GM21390 (cell line): Measurements from ENCODE around the gene DOK6.
"Not testable (repeated sequence)": the region's sequence is repeated elsewhere in the genome, so short reads cannot be mapped to it uniquely, and the experiment has no call there.

Experiments used
- ATAC-seq: cut with Tn5 transposase; IDR thresholded peaks from one replicate; pipeline ENCODE4 v1.9.1; 2021; ENCODE audit not compliant: unreplicated experiment

Gene DOK6

DNA sequence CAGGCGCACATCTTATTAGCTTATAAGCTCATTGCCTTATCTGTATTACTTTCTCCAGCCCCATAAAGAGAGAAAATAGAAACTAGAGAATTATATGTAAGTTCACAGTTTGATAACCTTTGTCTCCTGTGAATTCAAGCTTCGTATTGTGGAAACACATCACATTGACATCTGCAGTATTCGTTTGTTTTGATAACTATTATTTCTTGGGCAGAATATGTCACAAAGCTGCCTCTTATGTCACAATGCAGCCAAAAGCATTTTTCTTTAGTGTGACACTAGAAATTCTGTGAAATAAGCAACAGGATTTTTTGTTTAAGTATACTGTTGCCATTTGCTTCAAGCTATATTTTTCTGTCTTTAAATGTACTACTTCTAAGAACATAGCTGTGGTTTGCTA is 221.5 kb downstream of the DOK6 start:
- ATAC-seq, result no peak

DNA sequence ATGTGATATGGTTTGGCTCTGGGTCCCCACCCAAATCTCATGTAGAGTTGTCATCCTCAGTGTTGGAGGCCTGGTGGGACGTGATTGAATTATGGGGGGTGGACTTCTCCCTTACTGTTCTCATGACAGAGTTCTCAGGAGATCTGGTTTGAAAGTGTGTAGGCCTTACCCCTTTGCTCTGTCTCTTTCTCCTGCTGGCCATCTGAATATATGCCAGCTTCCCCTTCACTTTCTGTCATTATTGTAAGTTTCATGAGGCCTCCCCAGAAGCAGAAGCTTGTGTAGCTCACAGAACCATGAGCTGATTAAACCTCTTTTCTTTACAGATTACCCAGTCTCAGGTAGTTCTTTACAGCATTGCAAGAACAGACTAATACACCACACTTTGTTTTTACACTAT is 222.3 kb downstream of the DOK6 start:
- ATAC-seq, result no peak

DNA sequence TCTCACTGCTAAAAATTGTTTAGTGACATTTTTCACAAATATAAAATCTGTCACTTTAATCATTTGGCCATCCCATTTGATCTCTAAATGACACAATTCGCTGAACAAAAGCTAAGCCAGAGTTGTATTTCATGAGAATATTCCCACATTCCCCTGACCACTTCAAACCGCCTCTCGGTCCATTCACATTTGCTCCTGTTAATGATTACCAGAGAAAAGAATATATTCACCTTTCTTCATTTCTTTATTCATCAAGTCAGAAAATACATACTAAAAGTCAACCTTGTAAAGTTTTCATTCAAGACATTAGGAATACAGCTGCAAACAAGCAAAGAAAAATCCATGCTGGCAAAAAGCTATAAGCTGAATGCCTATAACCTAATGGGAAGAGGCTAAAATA is 225.5 kb downstream of the DOK6 start:
- ATAC-seq, result no peak

DNA sequence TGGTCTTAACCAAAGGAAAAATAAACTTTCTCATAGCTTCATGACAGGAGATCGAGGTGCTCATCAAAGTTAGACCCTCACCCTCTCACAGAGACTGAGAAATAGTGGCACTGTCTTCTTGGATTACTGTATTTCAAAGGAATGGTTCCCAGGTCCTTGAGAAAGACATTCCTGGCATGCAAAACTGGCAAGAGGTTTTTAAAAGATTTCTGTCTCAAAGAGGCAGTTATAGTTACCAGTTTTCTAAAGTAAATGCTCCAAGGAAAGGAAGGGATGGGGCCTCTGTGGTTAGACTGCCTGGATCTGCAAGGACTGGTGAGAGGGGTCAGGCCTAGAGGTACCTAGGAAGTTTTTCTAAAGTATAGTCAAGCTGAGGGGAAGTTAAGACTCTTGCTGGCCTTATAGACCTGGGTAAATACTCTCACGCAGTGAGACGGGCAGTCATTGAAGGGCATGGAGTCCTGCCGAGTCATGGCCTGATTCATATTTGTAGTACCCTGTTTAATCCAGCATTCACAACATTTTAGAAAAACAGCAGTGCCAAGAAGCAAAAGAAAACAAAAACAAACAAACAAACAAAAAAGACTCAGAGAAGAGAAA is 226.1 kb downstream of the DOK6 start:
- ATAC-seq, result no peak

DNA sequence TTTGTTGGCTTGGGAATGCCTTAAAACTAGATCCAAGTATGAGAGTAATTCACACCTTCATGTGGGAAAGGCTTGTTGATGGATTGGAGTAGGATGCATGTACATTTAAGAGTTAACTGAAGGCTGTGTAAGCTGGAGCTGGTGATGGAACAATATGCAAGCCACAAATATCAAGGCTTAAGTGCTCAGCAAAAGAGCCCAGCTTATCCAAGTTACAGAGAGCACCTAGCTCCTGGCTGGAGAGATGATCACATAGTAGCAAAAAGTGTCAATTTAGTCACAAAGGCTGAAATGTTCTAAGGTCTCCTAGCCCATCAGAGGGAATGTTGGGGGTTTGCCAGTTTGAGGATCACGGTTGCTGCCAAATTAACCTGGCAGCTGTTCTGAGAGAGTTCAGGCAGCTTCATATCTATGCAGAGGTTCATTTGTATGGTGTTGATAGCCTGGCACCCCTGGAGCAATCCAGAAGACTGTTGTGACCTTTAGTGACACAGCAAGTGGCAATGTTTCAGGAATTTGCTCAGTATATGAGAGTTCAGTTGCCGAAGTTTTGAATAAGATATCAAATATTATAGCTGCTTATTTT is 228.2 kb downstream of the DOK6 start:
- no peak for ATAC-seq

DNA sequence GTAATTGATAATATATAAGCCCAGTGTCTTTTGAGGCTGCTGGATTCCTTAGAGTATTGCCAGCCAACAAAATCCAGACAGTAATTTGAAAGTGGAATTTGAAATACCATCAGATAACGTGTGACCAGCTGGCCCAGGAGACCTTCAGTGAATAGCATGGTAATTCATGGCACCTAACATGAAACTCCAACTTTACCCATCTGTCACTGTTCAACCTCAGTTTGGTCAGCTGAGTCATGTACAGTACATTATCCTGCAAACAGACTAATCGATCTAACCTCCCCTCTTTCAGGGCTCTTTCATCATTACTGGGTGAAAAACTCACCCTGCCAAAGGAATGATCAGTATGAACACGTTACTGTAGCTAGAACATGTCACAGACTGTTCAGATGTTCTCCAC is 230.6 kb downstream of the DOK6 start:
- no peak for ATAC-seq

DNA sequence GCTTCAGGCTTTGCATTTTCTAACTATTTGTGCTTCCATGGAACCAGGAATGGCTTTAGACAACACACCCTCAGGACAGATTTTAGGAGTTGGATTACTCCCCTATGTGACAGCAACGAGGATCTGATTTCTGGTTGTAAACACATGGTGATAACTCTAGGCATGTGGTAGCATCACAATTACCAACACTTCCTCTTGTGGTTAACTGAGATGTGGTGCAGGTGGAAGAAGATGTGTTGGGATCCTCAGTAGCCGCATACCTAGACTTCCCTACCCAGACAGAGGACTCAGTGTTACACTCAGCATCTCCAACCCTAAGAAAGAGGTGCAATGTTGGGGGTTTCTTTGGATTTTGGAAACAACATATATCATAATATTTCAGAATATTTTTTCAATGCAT is 234.8 kb downstream of the DOK6 start:
- no peak for ATAC-seq

DNA sequence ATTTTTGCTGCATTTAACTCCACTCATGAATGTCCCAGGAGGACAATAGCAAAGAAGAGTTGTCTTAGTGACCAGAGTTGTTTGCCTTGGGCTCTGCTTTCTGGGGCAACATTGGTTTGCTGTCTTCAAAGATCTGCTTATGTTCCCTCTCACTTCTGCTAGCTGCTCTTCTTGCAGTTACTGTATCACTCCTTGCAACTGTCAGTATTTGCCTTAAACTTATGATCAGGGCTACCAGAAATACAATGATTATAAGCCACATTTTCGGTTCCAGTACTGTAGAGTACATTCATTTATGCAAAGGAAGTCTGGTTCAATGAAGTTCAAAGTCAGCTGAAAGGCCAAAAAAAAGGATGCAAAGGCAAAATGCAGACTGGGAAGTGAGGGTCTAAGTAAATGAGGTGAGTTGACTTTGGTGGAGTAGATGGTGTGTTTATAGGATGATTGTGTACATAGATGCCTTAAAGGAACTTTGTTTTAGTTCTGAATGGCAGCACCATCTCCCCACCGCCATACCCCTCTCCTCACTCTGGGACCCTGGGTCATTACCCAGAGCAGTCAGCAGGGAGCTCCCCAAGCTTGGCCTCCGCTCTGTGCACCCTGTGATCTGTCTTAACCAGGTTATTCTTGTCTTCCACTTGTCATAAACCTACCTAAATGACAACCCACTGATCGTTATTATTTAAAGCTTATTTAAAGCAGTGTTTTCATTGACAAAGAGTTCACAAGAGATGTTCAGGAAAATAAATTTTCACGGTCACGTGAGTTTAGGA is 236.0 kb downstream of the DOK6 start:
- ATAC-seq, result peak; percentile 55

DNA sequence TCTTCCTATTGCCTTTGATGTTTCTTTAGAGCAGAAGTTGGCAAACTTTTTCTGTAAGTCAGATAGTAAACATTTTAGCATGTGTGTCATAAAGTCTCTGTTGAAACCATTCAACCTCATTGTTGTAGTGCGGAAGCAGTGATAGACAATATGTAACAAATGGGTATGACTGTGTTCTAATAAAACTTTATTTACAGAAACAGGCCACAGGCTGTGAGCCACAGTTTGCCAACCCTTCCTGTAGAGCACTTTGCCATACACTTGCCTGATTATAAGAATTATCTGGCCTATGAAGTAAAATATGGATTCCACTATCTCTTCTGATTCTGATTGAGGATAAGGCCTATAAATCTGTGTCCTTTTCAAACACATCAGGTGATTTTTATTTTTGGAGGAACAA is 237.4 kb downstream of the DOK6 start:
- no peak for ATAC-seq

DNA sequence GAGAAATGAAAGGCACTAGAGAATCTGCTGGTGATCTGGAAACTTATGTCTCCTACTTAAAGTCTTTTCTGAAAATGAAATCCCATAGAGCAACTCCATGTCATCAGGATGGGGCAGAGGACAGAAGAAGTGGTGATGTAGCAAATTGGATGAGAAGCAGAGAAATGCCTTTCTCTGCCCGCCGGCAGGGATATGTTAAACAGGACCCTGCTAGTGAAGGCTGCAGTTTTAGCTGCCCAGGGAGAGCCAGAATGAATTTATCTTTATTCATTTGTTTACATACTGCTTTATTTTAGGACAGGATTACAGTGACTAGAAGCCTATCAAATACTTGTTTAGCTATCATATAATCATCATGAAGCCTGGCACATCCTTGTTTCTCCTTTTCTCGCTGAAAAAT is 247.0 kb downstream of the DOK6 start:
- ATAC-seq, result no peak

DNA sequence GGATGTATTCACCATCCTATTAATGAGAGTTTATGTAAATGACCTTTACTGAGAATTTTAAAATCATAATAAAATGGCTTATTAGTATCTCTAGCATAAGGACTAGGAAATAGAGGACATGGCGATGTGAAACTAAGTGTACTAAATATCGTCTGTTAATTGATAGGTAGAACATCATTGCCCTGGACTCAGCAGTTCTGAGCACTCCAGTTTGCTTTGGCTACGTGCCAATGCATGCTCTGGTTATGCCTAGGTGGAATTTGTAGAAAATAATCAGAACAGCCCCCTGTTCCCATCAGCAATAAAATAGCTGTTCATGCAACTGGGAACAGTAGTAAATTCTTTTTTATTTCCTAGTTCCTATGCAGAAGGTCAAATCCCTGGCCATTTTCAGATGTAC is 247.8 kb downstream of the DOK6 start:
- no peak for ATAC-seq

DNA sequence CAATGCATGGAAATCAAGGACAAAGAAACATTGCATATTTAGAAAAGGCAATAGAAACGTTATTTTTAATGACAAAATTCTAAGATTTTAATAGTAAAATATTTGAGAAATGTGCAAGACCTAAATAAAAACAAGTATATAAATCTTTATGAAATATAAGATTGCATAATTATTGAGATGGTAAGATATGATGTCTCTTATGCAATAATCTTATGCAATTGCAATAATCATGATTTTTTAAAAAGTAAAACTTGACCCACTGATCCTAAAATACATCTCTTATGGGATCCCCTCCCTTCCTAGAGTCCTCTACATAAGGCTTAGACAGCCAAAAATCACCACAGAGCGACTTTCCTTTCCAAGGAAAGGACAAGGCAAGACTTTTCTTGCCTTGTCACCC is 249.0 kb downstream of the DOK6 start:
- no peak for ATAC-seq

DNA sequence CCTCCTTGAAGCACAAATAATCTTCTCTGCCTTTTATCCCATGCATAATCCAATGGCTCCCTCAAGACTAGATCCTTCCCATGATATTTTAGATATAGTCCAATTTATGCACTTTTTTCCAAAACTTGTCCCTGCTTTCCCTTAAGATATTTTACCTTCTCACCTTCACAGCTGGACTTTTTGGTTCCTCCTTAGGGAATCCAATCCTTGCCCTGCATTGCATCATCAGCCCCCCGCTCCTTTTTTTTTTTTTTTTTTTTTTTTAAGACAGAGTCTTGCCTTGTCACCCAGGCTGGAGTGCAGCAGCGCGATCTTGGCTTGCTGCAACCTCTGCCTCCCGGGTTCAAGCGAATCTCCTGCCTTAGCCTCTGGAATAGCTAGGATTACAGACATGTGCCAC is 250.6 kb downstream of the DOK6 start:
- no peak for ATAC-seq

DNA sequence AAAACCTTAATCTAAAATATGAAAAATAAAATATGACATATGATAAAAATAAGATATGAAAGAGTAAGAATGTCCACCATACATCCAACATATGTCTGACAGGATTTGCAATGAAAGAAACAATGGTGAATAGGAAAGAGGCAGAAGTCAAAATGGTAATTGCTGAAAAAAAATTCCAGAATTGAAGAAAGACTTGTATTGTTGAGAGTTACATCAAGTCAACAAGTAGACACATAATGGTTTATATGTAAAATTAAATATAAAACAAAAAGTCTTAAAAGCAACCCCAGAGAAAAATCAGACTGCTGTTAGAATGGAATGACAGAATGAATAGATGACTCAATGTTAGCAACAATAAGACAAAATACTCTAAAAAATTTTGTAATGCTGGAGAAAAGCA is 255.1 kb downstream of the DOK6 start:
- ATAC-seq, result no peak

DNA sequence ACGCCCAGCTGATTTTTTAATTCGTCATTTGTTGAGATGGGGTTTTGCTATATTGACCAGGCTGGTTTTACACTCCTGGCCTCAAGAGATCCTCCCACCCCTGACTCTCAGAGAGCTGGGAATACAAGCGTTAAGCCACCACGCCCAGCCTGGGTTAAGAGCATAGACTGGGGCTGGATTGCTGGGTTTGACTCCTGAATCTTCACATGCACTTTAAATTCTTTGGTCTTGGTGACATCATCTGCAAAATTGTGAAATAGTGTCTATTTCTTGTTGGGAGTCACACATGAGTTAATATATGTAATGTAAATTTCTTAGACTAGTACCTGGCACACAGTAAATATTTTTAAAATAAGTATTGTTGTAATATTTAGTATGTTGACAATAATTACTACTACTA is 257.4 kb downstream of the DOK6 start:
- ATAC-seq, result no peak

DNA sequence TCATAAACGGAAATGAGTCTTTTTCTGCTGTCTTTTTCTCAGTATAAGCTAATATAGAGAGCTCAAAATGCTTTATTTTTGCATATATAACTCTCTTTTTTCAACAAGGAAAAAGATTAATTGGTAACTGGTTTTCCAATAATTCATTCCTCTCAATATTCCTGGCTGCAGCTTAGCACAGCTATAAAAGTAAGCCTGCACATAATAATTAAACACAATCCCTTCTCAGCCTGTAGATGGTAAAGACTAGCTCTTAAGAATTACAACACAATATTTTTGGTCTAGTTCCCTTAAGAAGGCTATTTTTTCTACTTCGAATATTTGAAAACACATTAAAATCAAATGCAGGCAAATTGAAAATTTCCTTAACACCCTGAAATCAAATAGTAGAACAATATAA is 258.0 kb downstream of the DOK6 start:
- ATAC-seq, result no peak

DNA sequence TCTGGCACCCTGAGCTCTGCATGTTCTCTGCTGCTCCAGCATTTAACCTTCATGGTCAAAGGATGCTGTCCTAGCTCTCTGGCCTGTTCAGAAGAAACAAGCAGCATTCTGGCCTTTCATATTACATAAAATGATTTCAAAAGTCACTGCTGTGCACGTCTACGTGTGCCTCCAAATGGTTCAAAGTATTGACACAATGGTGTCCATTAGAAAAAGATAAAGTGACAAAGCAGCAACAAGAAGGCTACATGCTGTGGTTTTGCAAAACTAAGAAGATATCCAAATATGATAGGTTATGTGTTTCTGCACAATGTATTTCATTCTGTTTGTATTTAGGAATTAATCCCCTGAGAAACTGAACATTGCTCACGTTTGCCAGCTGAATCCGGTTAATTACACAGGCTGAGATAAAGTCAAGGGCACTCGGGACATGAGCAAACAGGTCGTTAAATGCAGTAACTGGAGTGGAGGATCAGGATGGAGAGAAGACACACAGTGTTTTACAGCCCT is 258.5 kb downstream of the DOK6 start:
- ATAC-seq, result no peak

DNA sequence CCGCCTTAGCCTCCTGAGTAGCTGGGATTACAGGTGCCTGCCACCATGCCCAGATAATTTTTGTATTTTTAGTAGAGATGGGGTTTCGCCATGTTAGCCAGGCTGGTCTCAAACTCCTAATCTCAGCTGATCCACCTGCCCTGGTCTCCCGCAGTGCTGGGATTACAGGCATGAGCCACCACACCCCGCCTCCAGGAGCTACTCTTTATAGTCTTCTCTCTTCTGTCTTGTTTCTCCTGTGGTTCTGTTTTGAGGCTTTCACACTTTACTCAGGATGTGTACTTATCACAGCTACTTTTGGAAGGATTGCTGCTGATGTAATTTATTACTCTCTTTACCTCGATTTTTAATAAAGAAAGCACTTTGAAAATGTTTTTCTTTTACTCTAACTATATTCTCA is 261.4 kb downstream of the DOK6 start:
- not testable (repeated sequence) for ATAC-seq

DNA sequence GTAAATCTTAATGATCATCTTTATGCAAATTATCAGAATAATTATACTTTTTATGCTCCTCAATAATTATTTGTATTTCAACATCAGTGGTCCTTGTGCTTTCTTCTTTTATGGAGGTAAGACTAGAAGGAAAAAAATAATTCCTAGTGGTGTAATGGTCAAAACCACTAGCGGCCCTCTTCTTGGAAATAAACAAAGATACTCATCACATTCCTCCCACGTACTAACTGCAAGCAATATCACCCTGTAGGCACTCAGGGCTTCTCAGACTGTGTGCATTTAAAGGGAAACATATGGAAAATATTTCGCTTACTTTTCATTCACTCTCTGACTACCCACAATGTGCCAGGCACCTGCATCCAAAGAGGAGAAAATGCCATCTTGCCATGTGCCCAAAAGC is 263.7 kb downstream of the DOK6 start:
- no peak for ATAC-seq

DNA sequence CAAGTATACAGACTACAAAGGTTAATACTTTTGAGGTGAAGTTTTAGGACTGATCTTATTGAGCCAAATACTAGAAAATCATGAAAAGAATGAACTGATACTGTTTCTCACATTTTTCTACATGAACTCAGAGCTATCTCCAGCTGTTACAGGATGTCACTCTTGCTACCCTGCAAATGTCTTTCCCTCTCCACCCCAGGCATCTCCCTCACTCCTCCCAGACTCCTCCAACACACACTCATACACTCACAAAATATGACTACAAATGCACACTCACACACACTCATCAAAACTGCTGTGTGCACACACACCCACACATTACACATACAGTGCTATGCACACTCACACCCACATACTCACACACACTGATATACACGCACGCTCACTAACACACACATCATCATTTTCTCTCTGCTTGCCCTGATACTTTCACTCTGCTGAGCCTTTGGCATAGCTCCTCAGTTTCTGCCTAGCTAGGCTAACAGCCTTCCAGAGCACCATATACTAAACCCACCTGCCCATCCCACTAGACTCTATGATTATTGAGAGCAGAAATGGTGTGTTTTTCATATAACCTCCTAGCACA is 273.7 kb downstream of the DOK6 start:
- ATAC-seq, result no peak

DNA sequence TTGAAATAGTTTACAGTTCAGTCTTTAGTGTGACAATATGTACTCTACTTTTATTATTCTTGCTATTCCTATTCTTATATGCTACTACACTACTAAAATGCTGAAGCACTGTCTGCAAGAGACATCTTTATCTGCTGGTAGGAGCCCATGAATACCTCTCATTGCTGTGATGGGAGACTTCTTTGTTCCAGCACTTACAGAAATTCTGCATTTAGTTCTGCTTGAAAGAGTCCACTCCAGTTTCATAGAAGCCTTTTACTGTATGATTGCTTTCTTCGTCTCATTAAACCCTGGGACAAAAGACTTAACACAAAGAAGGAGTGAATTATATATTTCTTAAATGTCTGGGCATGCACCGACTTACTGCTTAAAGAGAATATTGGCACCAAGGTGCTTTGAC is 274.3 kb downstream of the DOK6 start:
- ATAC-seq, result no peak

DNA sequence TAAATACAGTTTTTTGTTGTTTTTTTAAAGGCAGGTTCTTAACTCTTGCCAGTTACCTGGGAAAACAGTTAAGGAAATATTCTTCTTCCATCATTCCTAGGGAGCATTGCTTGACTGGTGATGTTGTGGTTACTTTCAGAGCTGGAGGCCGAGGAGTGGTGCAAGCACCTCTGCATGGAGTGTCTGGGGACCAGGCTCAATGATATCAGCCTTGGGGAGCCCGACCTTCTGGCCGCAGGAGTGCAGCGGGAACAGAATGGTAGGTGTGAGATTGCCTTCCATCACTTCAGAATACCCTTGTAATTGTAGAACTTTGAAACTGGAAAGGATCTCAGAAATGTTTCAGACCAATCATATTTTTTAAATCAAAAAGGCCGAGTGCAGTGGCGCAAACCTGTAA is 276.9 kb downstream of the DOK6 start:
- ATAC-seq, result no peak
